ENCODE results near the gene HSD17B4.

- TF ChIP-seq PPARA (CRISPR knock-in tag; IDR thresholded peaks at IDR 0.05; ENCODE audit: borderline replicate concordance): no peak
- TF ChIP-seq PATZ1 (CRISPR knock-in tag; IDR thresholded peaks at IDR 0.05; ENCODE audit: borderline replicate concordance): no peak
- TF ChIP-seq ZFP30 (CRISPR knock-in tag; IDR thresholded peaks at IDR 0.05): no peak
- TF ChIP-seq CREB5 (CRISPR knock-in tag; IDR thresholded peaks at IDR 0.05; ENCODE audit: low read depth): no peak
Observed at GRCh38 chr5:119465640-119466039, 13.3 kb downstream of the HSD17B4 start.

Data from SK-N-SH treated with all-trans-retinoic acid at 6 μM for 48 hours (cell line).